Left lung (tissue), 10 donors: Measurements from ENCODE around the gene EPN3. TPM values are rescaled to one million over a fixed set of nuclear protein-coding genes. Genes with fewer than 3 reads are reported as not detected.

Source experiments
- ATAC-seq: fragments of 200-7000 bp; cut with Tn5 transposase; one replicate; pipeline ENCODE4 v1.9.1; 2020; ENCODE audit warnings: moderate library complexity
- DNase-seq, 4 donors: peaks; one replicate each; pipeline ENCODE4 v3.0.0-alpha.2; 2013 to 2020
- H3K27ac ChIP-seq, 2 donors: fragments of 200-600 bp; sonication (generic) in 1 of 2; one replicate each; pipeline versions ENCODE4 v1.5.0 to v1.8.0; 2020 to 2021
- H3K27me3 ChIP-seq, 2 donors: fragments of 200-600 bp; sonication (generic) in 1 of 2; one replicate each; pipeline versions ENCODE4 v1.5.0 to v1.8.0; 2020 to 2021
- H3K36me3 ChIP-seq, 2 donors: fragments of 200-600 bp; sonication (generic) in 1 of 2; one replicate each; pipeline versions ENCODE4 v1.5.0 to v1.8.0; 2020 to 2021
- H3K4me1 ChIP-seq, 2 donors: fragments of 200-600 bp; one replicate each; pipeline ENCODE4 v1.8.0; 2021
- H3K4me3 ChIP-seq, 2 donors: fragments of 200-600 bp; sonication (generic) in 1 of 2; one replicate each; pipeline versions ENCODE4 v1.5.0 to v1.8.0; 2020 to 2021; ENCODE audit warnings: mild to moderate bottlenecking in 1 of 2
- H3K9me3 ChIP-seq, 2 donors: fragments of 200-600 bp; sonication (generic) in 1 of 2; one replicate each; pipeline versions ENCODE4 v1.5.0 to v1.8.0; 2020 to 2021
- CTCF ChIP-seq, 2 donors: fragments of 200-600 bp; sonication (generic) in 1 of 2; IDR thresholded peaks; one replicate each; pipeline versions ENCODE4 v1.5.0 to v1.8.0; 2021; ENCODE audit warnings: antibody characterized with exemption in 2 of 2
- intact Hi-C, 2 donors: fragments of 100-400 bp; cut with DNase I; formaldehyde crosslinking; loops; one replicate each; pipeline versions ENCODE4 v1.11.2 to v1.14.2; 2022
- polyA plus RNA-seq, 6 donors: library from polyadenylated mRNA; unstranded; fragments of 120-200 nt; gene quantifications; one replicate each; pipeline ENCODE4 v1.2.1, GENCODE V29; 2013; ENCODE audit not compliant: insufficient read length in 6 of 6
- total RNA-seq, 2 donors: library from RNA; stranded (reverse); fragmentation: NEBNext Ultra II Directional; extraction: Animal tissue kit (Norgen Biotek cat#: 25700); gene quantifications; one replicate each; pipeline ENCODE4 v1.2.1, GENCODE V29; 2021
- donor health status: DM: no; HTN: yes; CAD: no.
- donor health status: DM: no; HTN: no; CAD: no.

EPN3 gene
- total and polyA plus RNA-seq, 8 donors = 0.55 to 6.4 (median 4.3) TPM

GRCh38 chr17:50548831-50549230, 16.3 kb downstream of the EPN3 start:
- Histone ChIP-seq H3K9me3 (no peaks in the 10 kb centered on the region), H3K4me3 (no peak overlapping the region), H3K4me1 (peaks cover 7 to 18% of the 10 kb centered on the region in 2 donors), H3K36me3 (no peaks in the 10 kb centered on the region), H3K27ac (no peak overlapping the region), H3K27me3 (no peaks in the 10 kb centered on the region)
- ATAC-seq = no peak
- no peak for DNase-seq
- intact Hi-C loops = loop anchor here in 1 of 2 donors (10.0 kb wide), 1 partner anchor 406 kb away; no protein-coding TSS in a partner anchor
- no peak for TF ChIP-seq CTCF (IDR thresholded peaks at IDR 0.05)

GRCh38 chr17:50549256-50549941, 16.9 kb downstream of the EPN3 start:
- H3K9me3 ChIP-seq = no peaks in the 10 kb centered on the region
- H3K4me3 ChIP-seq = no peak overlapping the region
- ATAC-seq = no peak
- peak in 1 of 4 donors; percentile 72 for DNase-seq
- no peak for TF ChIP-seq CTCF (IDR thresholded peaks at IDR 0.05)
- no peaks in the 10 kb centered on the region for H3K27me3 ChIP-seq
- peaks cover 7 to 18% of the 10 kb centered on the region in 2 donors for H3K4me1 ChIP-seq
- no peaks in the 10 kb centered on the region for H3K36me3 ChIP-seq
- intact Hi-C loops = loop anchor here in 1 of 2 donors (10.0 kb wide), 1 partner anchor 405 kb away; no protein-coding TSS in a partner anchor
- no peak overlapping the region for H3K27ac ChIP-seq

GRCh38 chr17:50549969-50550368, 17.4 kb downstream of the EPN3 start:
- Histone ChIP-seq H3K9me3 (no peaks in the 10 kb centered on the region), H3K4me1 (peaks cover 7 to 18% of the 10 kb centered on the region in 2 donors), H3K4me3 (no peak overlapping the region), H3K36me3 (peaks cover 0 to under 1% of the 10 kb centered on the region in 2 donors), H3K27ac (no peak overlapping the region), H3K27me3 (no peaks in the 10 kb centered on the region)
- ATAC-seq (no peak), DNase-seq (peak in 1 of 4 donors; percentile 68)
- intact Hi-C loops = loop anchor here in 1 of 2 donors (5.0 to 10.0 kb wide), 3 partner anchors 72 to 405 kb away; no protein-coding TSS in a partner anchor
- TF ChIP-seq CTCF (IDR thresholded peaks at IDR 0.05) = no peak

- Histone ChIP-seq H3K4me1 (peaks cover 7 to 18% of the 10 kb centered on the region in 2 donors), H3K27ac (no peak overlapping the region), H3K27me3 (no peaks in the 10 kb centered on the region), H3K36me3 (peaks cover 0 to 9% of the 10 kb centered on the region in 2 donors), H3K9me3 (no peaks in the 10 kb centered on the region), H3K4me3 (no peak overlapping the region)
- ATAC-seq (peak; percentile 82), DNase-seq (peak; percentile 77 to 92 (median 83))
- TF ChIP-seq CTCF (IDR thresholded peaks at IDR 0.05) = peak; percentile 80 to 89
- intact Hi-C loops = loop anchor here in 1 of 2 donors (5.0 kb wide), 2 partner anchors 71 to 141 kb away; no protein-coding TSS in a partner anchor
Observed at GRCh38 chr17:50550661-50551432, 18.3 kb downstream of the EPN3 start.

GRCh38 chr17:50551433-50551815, 18.9 kb downstream of the EPN3 start:
- no peak for ATAC-seq
- no peaks in the 10 kb centered on the region for H3K9me3 ChIP-seq
- H3K36me3 ChIP-seq = peaks cover 0 to 15% of the 10 kb centered on the region in 2 donors
- no peak overlapping the region for H3K4me3 ChIP-seq
- peak in 1 of 4 donors; percentile 63 for DNase-seq
- no peaks in the 10 kb centered on the region for H3K27me3 ChIP-seq
- no peak overlapping the region for H3K27ac ChIP-seq
- intact Hi-C loops = loop anchor here in 1 of 2 donors (5.0 kb wide), 2 partner anchors 71 to 141 kb away; no protein-coding TSS in a partner anchor
- TF ChIP-seq CTCF (IDR thresholded peaks at IDR 0.05) = no peak
- H3K4me1 ChIP-seq = peaks cover 7 to 17% of the 10 kb centered on the region in 2 donors
